ENCODE measurements around the gene C14orf93.

Gene C14orf93

GRCh38 chr14:23057757-23058653 is 48.1 kb upstream of the C14orf93 start:
- H3K4me2 ChIP-seq (ENCODE audit: low read length): peak overlapping the region; percentile 95
- peaks cover 36% of the 10 kb centered on the region for H3K36me3 ChIP-seq (ENCODE audit: control insufficient read depth, low read length)
- peaks cover 6% of the 10 kb centered on the region; the same call in 1 of the 2 replicates for H3K27me3 ChIP-seq (ENCODE audit: control insufficient read depth, low read length)
- no peak overlapping the region for H3K27ac ChIP-seq (ENCODE audit: low read depth, low read length)
- no peaks in the 10 kb centered on the region for H4K20me1 ChIP-seq (ENCODE audit: control insufficient read depth, insufficient read depth, low read depth, low read length)
- no peaks in the 10 kb centered on the region for H3K79me2 ChIP-seq (ENCODE audit: control insufficient read depth, low read length)
- peak overlapping the region; percentile 76 for H3K4me3 ChIP-seq (ENCODE audit: low read length)
- H3F3A ChIP-seq (ENCODE audit: control insufficient read depth, insufficient read depth): peaks cover 30% of the 10 kb centered on the region
- no peaks in the 10 kb centered on the region for H3K9me3 ChIP-seq (ENCODE audit: control insufficient read depth, insufficient read depth, low read length)
- no peaks in the 10 kb centered on the region for H3K9me2 ChIP-seq (replicated peaks; ENCODE audit: control insufficient read depth, low read length)
- H3K4me1 ChIP-seq (ENCODE audit: control insufficient read depth, low read length): peaks cover 26% of the 10 kb centered on the region
- TF ChIP-seq CTCF (IDR thresholded peaks at IDR 0.05; ENCODE audit: low read depth, low read length, poor library complexity, severe bottlenecking) (peak; percentile 96), EZH2phosphoT487 (IDR thresholded peaks at IDR 0.05; ENCODE audit: borderline replicate concordance, low read length) (no peak)

GRCh38 chr14:23056956-23057756 is 47.2 kb upstream of the C14orf93 start, which contains the start of gene CDH24:
TSS of gene CDH24 (minus strand) at chr14:23057520. CDS start at chr14:23055733, 1,787 bp downstream.
- no peaks in the 10 kb centered on the region for H4K20me1 ChIP-seq (ENCODE audit: control insufficient read depth, insufficient read depth, low read depth, low read length)
- peaks cover 28% of the 10 kb centered on the region for H3K36me3 ChIP-seq (ENCODE audit: control insufficient read depth, low read length)
- no peaks in the 10 kb centered on the region for H3K9me2 ChIP-seq (replicated peaks; ENCODE audit: control insufficient read depth, low read length)
- peaks cover 26% of the 10 kb centered on the region for H3K4me1 ChIP-seq (ENCODE audit: control insufficient read depth, low read length)
- H3K9me3 ChIP-seq (ENCODE audit: control insufficient read depth, insufficient read depth, low read length): no peaks in the 10 kb centered on the region
- peak within 1 kb of the TSS; percentile 76 for H3K4me3 ChIP-seq (ENCODE audit: low read length)
- TF ChIP-seq EZH2phosphoT487 (IDR thresholded peaks at IDR 0.05; ENCODE audit: borderline replicate concordance, low read length): no peak
- no peak for TF ChIP-seq CTCF (IDR thresholded peaks at IDR 0.05; ENCODE audit: low read depth, low read length, poor library complexity, severe bottlenecking)
- H3K27me3 ChIP-seq (ENCODE audit: control insufficient read depth, low read length): peaks cover 6% of the 10 kb centered on the region; the same call in 1 of the 2 replicates
- H3K27ac ChIP-seq (ENCODE audit: low read depth, low read length): no peak within 1 kb of the TSS
- peaks cover 26% of the 10 kb centered on the region for H3F3A ChIP-seq (ENCODE audit: control insufficient read depth, insufficient read depth)
- H3K4me2 ChIP-seq (ENCODE audit: low read length): peak within 1 kb of the TSS; percentile 95
- H3K79me2 ChIP-seq (ENCODE audit: control insufficient read depth, low read length): no peaks in the 10 kb centered on the region

- Histone ChIP-seq H3K36me3 (ENCODE audit: control insufficient read depth, low read length) (peaks cover 24% of the 10 kb centered on the region), H3K9me2 (replicated peaks; ENCODE audit: control insufficient read depth, low read length) (no peaks in the 10 kb centered on the region), H4K20me1 (ENCODE audit: control insufficient read depth, insufficient read depth, low read depth, low read length) (no peaks in the 10 kb centered on the region), H3K27me3 (ENCODE audit: control insufficient read depth, low read length) (peaks cover 6% of the 10 kb centered on the region; the same call in 1 of the 2 replicates), H3K9me3 (ENCODE audit: control insufficient read depth, insufficient read depth, low read length) (no peaks in the 10 kb centered on the region), H3F3A (ENCODE audit: control insufficient read depth, insufficient read depth) (peaks cover 26% of the 10 kb centered on the region), H3K4me3 (ENCODE audit: low read length) (peak overlapping the region; percentile 66), H3K27ac (ENCODE audit: low read depth, low read length) (no peak overlapping the region), H3K79me2 (ENCODE audit: control insufficient read depth, low read length) (no peaks in the 10 kb centered on the region), H3K4me1 (ENCODE audit: control insufficient read depth, low read length) (peaks cover 26% of the 10 kb centered on the region), H3K4me2 (ENCODE audit: low read length) (peak overlapping the region; percentile 95)
- TF ChIP-seq EZH2phosphoT487 (IDR thresholded peaks at IDR 0.05; ENCODE audit: borderline replicate concordance, low read length): no peak
- peak; percentile 90 for TF ChIP-seq CTCF (IDR thresholded peaks at IDR 0.05; ENCODE audit: low read depth, low read length, poor library complexity, severe bottlenecking)
These were observed 46.4 kb upstream of the C14orf93 start for GRCh38 chr14:23056145-23056955.
